ENCODE data around the gene DHH. TPM values are rescaled to one million over a fixed set of nuclear protein-coding genes. Genes with fewer than 3 reads are reported as not detected.

DHH gene
- total RNA-seq, 1 donor from 2014 or later, result 0.12 TPM

DNA sequence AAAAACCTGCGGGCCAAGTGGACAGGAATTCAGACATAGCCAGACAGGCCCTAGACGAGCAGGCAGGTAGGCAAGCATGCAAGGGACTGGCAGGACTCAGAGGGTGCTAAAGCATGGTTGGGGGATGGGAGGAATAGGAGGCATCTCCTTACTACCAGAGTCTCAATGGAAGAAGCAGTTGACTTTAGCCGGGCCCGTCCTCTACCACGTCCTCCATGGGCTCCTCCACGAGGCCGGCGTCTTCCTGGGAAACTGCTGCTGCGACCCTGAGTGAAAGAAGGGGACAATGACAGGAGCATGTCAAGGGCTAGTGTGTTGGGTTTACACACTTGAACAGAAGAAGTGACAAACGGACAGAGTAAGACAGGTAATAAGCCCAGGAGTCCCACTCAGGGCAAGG, 45.6 kb downstream of the DHH start:
- no peak for ATAC-seq

GRCh38 chr12:49046129-49046895, 48.3 kb downstream of the DHH start:
- no peak for ATAC-seq

- ATAC-seq, result no peak
These were observed 49.9 kb downstream of the DHH start for GRCh38 chr12:49044660-49045059.

- ATAC-seq, result peak; percentile 30
These were observed 50.7 kb downstream of the DHH start for GRCh38 chr12:49043856-49044258.

GRCh38 chr12:49043241-49043640, 51.4 kb downstream of the DHH start:
- ATAC-seq, result no peak

DNA sequence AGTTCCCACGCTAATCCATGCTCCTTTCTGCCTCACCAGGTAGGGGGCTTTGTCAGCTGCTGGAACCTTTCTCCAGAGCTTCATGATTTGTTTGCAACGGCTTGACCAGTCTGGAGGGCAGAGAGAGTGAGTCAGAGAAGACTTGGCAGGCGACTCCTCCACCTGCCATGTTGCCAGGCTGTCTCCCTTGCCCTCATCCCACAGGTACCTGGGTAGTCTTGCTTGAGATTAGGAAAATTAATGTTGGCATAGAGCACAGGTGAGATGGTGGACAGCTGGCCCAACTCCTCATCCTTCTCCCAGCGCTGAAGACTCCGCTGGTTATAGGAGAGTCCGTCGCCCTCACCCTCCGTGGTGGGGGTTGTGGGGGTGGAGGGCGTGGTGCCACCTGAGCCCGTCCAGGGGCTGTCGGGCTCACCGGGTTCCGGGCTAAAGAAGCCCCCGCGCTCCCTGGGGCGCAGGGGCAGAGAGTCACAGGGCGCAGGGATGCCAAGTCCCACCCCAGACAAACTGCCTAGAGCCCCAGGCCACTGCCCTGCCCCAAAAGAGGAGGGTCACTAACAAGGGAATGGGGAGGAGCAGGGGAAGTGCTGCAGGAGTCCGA, 52.6 kb downstream of the DHH start:
- ATAC-seq, result no peak

DNA sequence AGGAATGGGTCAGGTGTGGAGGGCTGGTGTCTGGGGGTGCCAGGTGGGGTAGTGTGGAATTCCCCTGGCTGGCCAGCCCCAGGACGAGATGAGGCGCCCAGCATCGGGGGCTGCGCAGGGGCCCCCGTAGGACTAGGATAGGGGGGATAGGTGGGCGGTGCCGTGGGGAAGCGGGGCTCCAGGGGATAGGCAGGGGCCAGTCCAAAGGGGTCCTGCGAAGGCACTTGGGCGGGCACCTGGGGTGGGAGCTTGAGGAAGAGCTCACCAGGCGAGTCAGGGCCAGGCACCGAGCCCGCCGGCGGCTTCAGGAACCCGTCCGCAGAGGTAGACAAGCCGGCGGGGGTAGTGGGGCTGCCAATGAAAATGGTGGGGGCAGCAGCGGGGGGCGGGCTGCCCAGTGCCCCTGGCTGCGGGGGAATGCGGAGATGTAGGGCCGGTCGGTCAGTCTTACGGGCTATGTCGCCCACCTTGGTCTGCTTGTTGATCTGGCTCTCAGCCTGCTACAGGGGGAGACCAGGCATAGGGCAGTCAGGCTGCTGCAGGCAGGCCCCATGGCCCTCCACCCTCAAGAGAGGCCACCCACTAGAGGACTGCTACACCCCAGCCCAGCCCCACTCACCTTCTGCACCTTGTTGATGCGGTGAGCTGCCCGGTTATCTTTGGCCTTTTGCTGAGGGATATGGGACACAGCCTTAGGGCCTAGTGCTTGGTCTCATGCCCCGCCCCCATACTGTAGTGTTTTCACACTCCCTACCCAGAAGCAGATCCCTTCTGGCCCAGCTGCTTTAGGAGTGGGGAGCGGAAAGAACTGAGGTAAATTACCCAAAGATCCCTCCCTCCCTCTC, 53.3 kb downstream of the DHH start:
- ATAC-seq, result no peak

DNA sequence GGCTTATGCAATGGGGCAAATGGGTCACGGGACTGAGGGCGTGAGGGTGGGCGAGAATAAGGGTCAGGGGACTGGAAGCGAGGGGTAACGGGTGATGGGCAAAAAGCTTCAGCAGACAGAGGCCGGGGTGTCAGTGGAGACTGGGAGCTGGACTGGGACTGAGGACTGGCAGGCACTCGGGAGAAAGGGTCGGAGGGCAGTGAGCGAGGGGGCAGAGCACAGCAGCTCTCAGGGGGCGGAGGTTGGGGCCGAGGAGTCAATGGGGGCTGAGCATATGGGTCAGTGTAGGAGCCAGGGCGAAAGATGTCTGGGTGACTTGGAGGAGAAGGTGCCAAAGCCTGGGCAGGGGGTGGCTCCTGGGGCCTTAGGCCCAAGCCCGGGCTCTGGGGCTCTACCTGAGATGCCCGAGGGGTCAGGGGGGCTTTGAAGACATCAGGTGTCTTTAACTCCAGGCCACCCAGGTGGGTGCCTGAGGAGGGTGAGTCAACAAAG, 54.2 kb downstream of the DHH start:
- ATAC-seq, result no peak

DNA sequence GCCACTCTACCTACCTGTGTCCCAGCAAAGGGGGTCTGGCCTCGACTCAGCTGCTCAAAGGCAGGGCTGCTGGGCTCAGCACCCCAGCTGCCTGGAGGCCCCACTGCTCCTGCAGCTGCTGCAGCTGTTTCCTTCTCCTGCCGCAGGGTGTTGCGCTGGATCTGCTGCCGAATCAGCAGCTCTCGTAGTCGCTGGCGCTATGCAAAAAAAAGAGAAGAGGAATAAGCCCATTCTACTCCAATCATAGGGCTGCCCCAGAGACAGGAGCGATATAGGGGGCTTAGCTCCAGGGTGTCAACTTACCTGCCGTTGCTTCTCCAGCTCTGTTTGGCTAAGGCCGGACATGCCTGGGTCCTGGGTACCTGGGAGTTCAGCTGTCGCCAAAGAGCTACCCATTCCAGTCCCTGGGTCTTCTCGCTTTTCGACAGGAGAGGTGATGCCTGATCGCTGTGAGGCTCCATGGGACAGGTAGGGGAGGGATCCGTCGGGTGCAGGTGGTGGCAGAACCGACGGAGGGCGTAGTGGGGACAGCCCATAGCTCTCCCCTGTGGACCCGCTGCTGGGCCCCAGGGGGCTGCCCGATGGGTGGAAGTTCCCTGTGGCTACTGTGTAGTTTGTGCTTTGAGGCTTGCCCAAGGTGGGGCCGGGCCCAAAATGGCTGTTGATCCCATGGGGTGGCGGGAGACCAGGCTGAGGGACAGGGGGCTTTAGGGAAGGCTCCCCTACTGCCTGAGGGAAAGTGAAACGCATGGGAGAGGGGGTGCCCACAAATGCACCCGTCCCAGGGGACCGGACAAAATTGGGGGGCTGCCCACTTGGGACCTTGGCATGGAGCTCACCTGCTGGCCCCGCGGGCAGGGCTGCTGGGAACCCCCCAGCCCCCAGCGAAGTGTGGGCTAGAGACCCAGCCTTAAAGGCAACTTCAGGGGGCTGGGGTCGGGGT, 54.9 kb downstream of the DHH start:
- ATAC-seq, result no peak

DNA sequence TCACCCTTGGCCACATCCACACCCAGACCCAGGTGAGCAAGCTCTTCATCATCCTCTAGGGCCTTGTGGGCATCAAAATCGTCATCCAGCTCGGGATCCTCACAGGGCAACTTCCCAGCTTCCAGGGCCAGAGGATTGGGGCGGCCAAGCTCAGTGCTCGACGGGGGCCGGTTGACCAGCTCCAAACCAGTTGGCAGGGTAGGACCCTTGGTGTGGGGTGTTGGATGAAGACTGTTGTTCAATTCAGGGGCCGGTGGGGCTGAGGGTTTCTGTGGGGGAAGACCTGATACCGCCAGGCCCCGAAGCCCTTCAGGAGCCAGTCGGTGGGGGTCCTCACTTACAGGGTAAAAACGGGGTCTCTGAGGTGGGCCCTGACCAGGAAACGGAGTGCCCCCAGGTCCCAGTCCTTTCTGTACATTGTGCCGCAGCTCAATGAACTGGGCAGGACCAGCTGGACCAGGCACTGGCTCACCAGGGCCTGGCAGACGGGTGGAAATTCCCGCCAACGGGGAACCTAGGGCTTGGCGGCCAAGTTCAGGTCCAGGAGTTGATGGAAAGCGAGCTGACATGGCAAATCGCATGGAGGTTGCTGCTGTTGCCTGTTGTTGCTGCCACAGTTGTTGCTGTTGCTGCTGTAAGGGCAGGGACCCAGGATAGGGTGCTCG, 56.2 kb downstream of the DHH start:
- no peak for ATAC-seq

GRCh38 chr12:49037947-49038237, 56.7 kb downstream of the DHH start:
- no peak for ATAC-seq

- ATAC-seq, result no peak
These were observed 57.3 kb downstream of the DHH start for GRCh38 chr12:49037111-49037946.

Other genes starting within 250 kb of the DHH start
- gene DDX23, start 242.6 kb downstream of the DHH start, total RNA-seq, result 37.3 TPM
- 2.6 TPM for gene RND1, start 228.9 kb downstream of the DHH start, total RNA-seq
- gene FKBP11, start 169.3 kb downstream of the DHH start, total RNA-seq, result 13.1 TPM
- 144 TPM for gene ARF3, start 137.3 kb downstream of the DHH start, total RNA-seq
- gene WNT10B, start 123.1 kb downstream of the DHH start, total RNA-seq, result 0.48 TPM
- not detected for gene WNT1, start 116.5 kb downstream of the DHH start, total RNA-seq
- 0.28 TPM for gene DDN, start 95.4 kb downstream of the DHH start, total RNA-seq
- gene PRKAG1, start 76.0 kb downstream of the DHH start, total RNA-seq, result 52.8 TPM
- gene KMT2D, start 34.0 kb downstream of the DHH start, total RNA-seq, result 48.2 TPM
- gene RHEBL1, start 24.8 kb downstream of the DHH start, total RNA-seq, result 0.44 TPM
- gene LMBR1L, start 16.0 kb upstream of the DHH start, total RNA-seq, result 24.4 TPM
- gene TUBA1B, start 36.6 kb upstream of the DHH start, total RNA-seq, result 536 TPM
- gene TUBA1A, start 94.3 kb upstream of the DHH start, total RNA-seq, result 14.0 TPM
- 755 TPM for gene TUBA1C, start 170.3 kb upstream of the DHH start, total RNA-seq
- 0.64 TPM for gene PRPH, start 200.3 kb upstream of the DHH start, total RNA-seq
- gene TROAP, start 228.5 kb upstream of the DHH start, total RNA-seq, result 23.6 TPM
- gene C1QL4, start 242.4 kb upstream of the DHH start, total RNA-seq, result not detected

All from esophagus mucosa (tissue), 1 donor.